Type B pancreatic cell (in vitro differentiated cells): ENCODE measurements around the gene PLCG1. TPM values are rescaled to one million over a fixed set of nuclear protein-coding genes. Genes with fewer than 3 reads are reported as not detected.

ENCODE experiments used
- DNase-seq: peaks from one replicate; pipeline ENCODE4 v3.0.0; 2021; ENCODE audit warnings: mixed read lengths; ENCODE audit not compliant: unreplicated experiment; ENCODE audit errors: extremely low spot score
- H3K27ac Mint-ChIP-seq: 2 replicates; pipeline ENCODE4 v1.8.0; 2021; ENCODE audit warnings: mild to moderate bottlenecking, mixed read lengths
- H3K27me3 Mint-ChIP-seq: 2 replicates; pipeline ENCODE4 v1.8.0; 2021; ENCODE audit warnings: mixed read lengths
- H3K36me3 Mint-ChIP-seq: 2 replicates; pipeline ENCODE4 v1.8.0; 2021; ENCODE audit warnings: mixed read lengths
- H3K4me1 Mint-ChIP-seq: one replicate; pipeline ENCODE4 v1.8.0; 2021; ENCODE audit warnings: mixed read lengths; ENCODE audit not compliant: unreplicated experiment
- H3K4me3 Mint-ChIP-seq: 2 replicates; pipeline ENCODE4 v1.8.0; 2021; ENCODE audit warnings: mild to moderate bottlenecking, mixed read lengths
- H3K9me3 Mint-ChIP-seq: 2 replicates; pipeline ENCODE4 v1.8.0; 2021; ENCODE audit warnings: mixed read lengths
- total RNA-seq: library from RNA; stranded (reverse); gene quantifications from 2 replicates; pipeline ENCODE4 v1.2.1, GENCODE V29; 2021; ENCODE audit warnings: low replicate concordance
- TF ChIP-seq, protein P1 (sequence below): fragments of 200-600 bp; sonication (generic); conservative IDR thresholded peaks from 2 replicates; pipeline ENCODE4 v1.5.0; 2021; ENCODE audit warnings: antibody characterized with exemption, mild to moderate bottlenecking

Gene PLCG1
- total RNA-seq, 1 donor from 2014 or later: 241 TPM

- DNase-seq: no peak
- TF ChIP-seq, protein P1, sequence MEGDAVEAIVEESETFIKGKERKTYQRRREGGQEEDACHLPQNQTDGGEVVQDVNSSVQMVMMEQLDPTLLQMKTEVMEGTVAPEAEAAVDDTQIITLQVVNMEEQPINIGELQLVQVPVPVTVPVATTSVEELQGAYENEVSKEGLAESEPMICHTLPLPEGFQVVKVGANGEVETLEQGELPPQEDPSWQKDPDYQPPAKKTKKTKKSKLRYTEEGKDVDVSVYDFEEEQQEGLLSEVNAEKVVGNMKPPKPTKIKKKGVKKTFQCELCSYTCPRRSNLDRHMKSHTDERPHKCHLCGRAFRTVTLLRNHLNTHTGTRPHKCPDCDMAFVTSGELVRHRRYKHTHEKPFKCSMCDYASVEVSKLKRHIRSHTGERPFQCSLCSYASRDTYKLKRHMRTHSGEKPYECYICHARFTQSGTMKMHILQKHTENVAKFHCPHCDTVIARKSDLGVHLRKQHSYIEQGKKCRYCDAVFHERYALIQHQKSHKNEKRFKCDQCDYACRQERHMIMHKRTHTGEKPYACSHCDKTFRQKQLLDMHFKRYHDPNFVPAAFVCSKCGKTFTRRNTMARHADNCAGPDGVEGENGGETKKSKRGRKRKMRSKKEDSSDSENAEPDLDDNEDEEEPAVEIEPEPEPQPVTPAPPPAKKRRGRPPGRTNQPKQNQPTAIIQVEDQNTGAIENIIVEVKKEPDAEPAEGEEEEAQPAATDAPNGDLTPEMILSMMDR: no peak
These were observed 44.2 kb downstream of the PLCG1 start for GRCh38 chr20:41181567-41181966.

DNA sequence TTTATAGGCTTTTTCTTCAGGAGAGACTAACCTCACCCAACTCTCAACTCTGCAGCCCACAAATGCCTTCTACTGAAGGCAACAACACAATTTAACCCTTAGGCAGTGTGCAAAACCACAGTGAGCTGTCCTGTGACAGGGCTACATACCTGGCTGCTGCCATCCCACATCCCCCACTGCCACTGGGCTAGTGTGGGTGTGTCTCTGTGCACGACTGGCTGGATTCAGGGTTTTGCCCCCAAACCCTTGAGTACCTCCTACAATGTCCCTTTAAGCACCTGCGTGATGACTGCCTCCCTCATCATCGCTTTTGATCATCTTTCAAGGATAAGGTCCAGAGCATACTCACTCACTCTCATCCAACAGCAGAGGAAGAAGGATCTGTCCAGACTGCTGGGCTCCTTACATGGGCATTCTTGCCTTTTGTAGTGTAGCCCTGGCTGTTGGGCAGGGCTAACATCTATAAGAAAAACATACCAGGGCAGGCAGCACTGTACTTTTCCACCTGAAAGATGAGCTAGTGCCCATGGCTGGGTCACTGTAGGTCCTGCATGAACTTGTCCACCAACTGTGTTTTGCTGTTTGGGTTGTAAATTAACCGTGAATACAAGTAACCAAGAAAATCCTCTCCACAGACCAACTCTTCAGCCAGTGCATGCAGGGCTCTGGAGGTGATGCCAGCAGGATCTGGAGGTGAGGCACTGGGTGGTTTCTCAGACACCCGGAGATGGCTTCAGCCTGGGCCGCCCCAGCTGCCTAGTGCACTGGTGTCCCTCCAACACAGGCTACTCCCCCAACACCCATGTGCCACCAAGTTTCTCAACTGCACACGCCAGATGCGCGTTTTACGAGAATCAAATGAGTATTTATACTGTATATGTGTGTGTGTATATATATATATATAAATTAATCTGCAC, 45.2 kb downstream of the PLCG1 start:
- H3K4me3 Mint-ChIP-seq: no peak overlapping the region
- no peak overlapping the region for H3K27ac Mint-ChIP-seq
- TF ChIP-seq, protein P1: no peak
- H3K9me3 Mint-ChIP-seq: no peaks in the 10 kb centered on the region
- H3K4me1 Mint-ChIP-seq: peaks cover 14% of the 10 kb centered on the region
- H3K27me3 Mint-ChIP-seq: no peaks in the 10 kb centered on the region
- no peak for DNase-seq
- H3K36me3 Mint-ChIP-seq: peaks cover 15% of the 10 kb centered on the region

More at GRCh38 chr20:41181567-41181966, 44.2 kb downstream of the PLCG1 start:
- Mint-ChIP-seq H3K27me3 (no peaks in the 10 kb centered on the region), H3K27ac (no peak overlapping the region), H3K36me3 (peaks cover 17% of the 10 kb centered on the region), H3K4me3 (no peak overlapping the region), H3K4me1 (peaks cover 14% of the 10 kb centered on the region), H3K9me3 (no peaks in the 10 kb centered on the region)

DNA sequence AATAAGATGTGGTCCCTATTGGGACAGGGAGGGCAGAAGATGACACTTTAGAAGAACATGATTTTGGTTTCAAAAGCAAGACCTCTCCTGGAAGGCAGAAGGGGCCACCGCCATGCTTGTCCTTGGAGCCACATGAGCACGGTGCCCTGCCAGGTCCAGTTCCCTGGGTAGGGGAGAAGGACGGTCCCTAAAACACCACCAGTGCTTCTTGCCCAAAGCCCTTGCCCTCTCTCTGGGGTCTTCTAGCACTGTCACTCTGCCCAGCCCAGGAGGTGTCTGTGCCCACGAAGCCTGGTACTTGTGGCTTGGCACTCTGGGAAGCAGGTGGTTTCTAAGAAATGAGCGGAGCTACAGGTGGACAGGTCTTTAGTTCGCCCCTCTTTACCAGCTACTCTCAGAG, 46.0 kb downstream of the PLCG1 start:
- no peak for DNase-seq
- Mint-ChIP-seq H3K4me1 (peaks cover 9% of the 10 kb centered on the region), H3K27me3 (no peaks in the 10 kb centered on the region), H3K4me3 (no peak overlapping the region), H3K36me3 (peaks cover 11% of the 10 kb centered on the region), H3K9me3 (peaks cover 5% of the 10 kb centered on the region), H3K27ac (no peak overlapping the region)
- TF ChIP-seq, protein P1: no peak

- Mint-ChIP-seq H3K27ac (no peak overlapping the region), H3K27me3 (no peaks in the 10 kb centered on the region), H3K4me1 (peaks cover 5% of the 10 kb centered on the region), H3K9me3 (peaks cover 9% of the 10 kb centered on the region), H3K36me3 (peaks cover 11% of the 10 kb centered on the region), H3K4me3 (no peak overlapping the region)
- TF ChIP-seq, protein P1: no peak
- DNase-seq: no peak
These were observed 46.5 kb downstream of the PLCG1 start for GRCh38 chr20:41183831-41184230.

GRCh38 chr20:41185013-41185757, 47.8 kb downstream of the PLCG1 start:
- H3K9me3 Mint-ChIP-seq: peaks cover 21% of the 10 kb centered on the region
- TF ChIP-seq, protein P1: no peak
- no peak overlapping the region for H3K4me3 Mint-ChIP-seq
- H3K27ac Mint-ChIP-seq: no peak overlapping the region
- H3K36me3 Mint-ChIP-seq: peaks cover 11% of the 10 kb centered on the region
- no peaks in the 10 kb centered on the region for H3K4me1 Mint-ChIP-seq
- DNase-seq: no peak
- no peaks in the 10 kb centered on the region for H3K27me3 Mint-ChIP-seq
